ENCODE data around the gene DEPDC5.

GRCh38 chr22:31866918-31867317, 113.1 kb downstream of the DEPDC5 start:
- TF ChIP-seq EZH2phosphoT487 (IDR thresholded peaks at IDR 0.05; ENCODE audit: borderline replicate concordance, low read depth, low read length) = no peak
- TF ChIP-seq, protein P1, sequence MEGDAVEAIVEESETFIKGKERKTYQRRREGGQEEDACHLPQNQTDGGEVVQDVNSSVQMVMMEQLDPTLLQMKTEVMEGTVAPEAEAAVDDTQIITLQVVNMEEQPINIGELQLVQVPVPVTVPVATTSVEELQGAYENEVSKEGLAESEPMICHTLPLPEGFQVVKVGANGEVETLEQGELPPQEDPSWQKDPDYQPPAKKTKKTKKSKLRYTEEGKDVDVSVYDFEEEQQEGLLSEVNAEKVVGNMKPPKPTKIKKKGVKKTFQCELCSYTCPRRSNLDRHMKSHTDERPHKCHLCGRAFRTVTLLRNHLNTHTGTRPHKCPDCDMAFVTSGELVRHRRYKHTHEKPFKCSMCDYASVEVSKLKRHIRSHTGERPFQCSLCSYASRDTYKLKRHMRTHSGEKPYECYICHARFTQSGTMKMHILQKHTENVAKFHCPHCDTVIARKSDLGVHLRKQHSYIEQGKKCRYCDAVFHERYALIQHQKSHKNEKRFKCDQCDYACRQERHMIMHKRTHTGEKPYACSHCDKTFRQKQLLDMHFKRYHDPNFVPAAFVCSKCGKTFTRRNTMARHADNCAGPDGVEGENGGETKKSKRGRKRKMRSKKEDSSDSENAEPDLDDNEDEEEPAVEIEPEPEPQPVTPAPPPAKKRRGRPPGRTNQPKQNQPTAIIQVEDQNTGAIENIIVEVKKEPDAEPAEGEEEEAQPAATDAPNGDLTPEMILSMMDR (conservative IDR thresholded peaks at IDR 0.05; ENCODE audit: low read length) = no peak
